ENCODE data around the gene HOXA3. TPM values are rescaled to one million over a fixed set of nuclear protein-coding genes. Genes with fewer than 3 reads are reported as not detected.

The HOXA3 gene
- polyA plus RNA-seq, 2 of the 4 experiments (the other 2 are of a cell fraction) = 3.3 to 8.7 TPM

GRCh38 chr7:27099453-27100370 is 52.7 kb downstream of the HOXA3 start:
- FAIRE-seq (no peak), ATAC-seq (no peak), DNase-seq (ENCODE audit: low read depth in 1 of 2, low spot score in 1 of 2) (no peak)
- WGBS (ENCODE audit: missing lambda C conversion rate) = 85% methylated on average over 8 of the region's 8 CpGs
- Histone ChIP-seq H3K4me3 (no peak overlapping the region), H3K27ac (no peak overlapping the region), H3K9me3 (no peaks in the 10 kb centered on the region), H3K4me2 (no peak overlapping the region), H3K4me1 (peaks cover 18% of the 10 kb centered on the region)
- CTCF ChIA-PET = interaction anchor here (0.8 to 3.8 kb wide), 5 partner anchors 9 to 239 kb away, joined by 3 to 17 read pairs (median 4); no protein-coding TSS in a partner anchor
- TF ChIP-seq KDM1A (IDR thresholded peaks at IDR 0.05; ENCODE audit: low read depth) (no peak), REST (IDR thresholded peaks at IDR 0.05) (0 out of 2 replicates have a peak, but pooled peaks have one; percentile 14), CHD4 (IDR thresholded peaks at IDR 0.05; ENCODE audit: borderline replicate concordance) (no peak)
- POLR2A ChIA-PET = interaction anchor here (1.2 kb wide), 1 partner anchor 36 kb away, joined by 5 read pairs; no protein-coding TSS in a partner anchor

- DNase-seq (ENCODE audit: low read depth in 1 of 2, low spot score in 1 of 2) (no peak), ATAC-seq (no peak), FAIRE-seq (no peak)
- ChIA-PET POLR2A (interaction anchor here (0.5 to 3.4 kb wide), 4 partner anchors 10 to 235 kb away, joined by 3 to 20 read pairs (median 4); no protein-coding TSS in a partner anchor), CTCF (interaction anchor here (0.9 to 3.8 kb wide), 9 partner anchors 7 to 245 kb away, joined by 3 to 20 read pairs (median 4); no protein-coding TSS in a partner anchor)
- 93% methylated on average over 38 of the region's 38 CpGs for WGBS (ENCODE audit: missing lambda C conversion rate)
- Histone ChIP-seq H3K9me3 (no peaks in the 10 kb centered on the region), H3K4me3 (no peak overlapping the region), H3K4me1 (peaks cover 18% of the 10 kb centered on the region), H3K27ac (no peak overlapping the region), H3K4me2 (no peak overlapping the region)
- TF ChIP-seq USF2 (IDR thresholded peaks at IDR 0.05) = no peak
- TF ChIP-seq RFX5 (IDR thresholded peaks at IDR 0.05) = no peak
- no peak for TF ChIP-seq HOXA7 (CRISPR knock-in tag; IDR thresholded peaks at IDR 0.05)
- TF ChIP-seq TP53 (CRISPR knock-in tag; IDR thresholded peaks at IDR 0.05) = no peak
- TF ChIP-seq BCL3 (IDR thresholded peaks at IDR 0.05) = no peak
- TF ChIP-seq HOXB5 (CRISPR knock-in tag; IDR thresholded peaks at IDR 0.05) = no peak
- no peak for TF ChIP-seq KDM5A (IDR thresholded peaks at IDR 0.05)
- TF ChIP-seq MAZ (IDR thresholded peaks at IDR 0.05; ENCODE audit: borderline replicate concordance, low read depth, low read length) = no peak
- TF ChIP-seq KDM1A (IDR thresholded peaks at IDR 0.05; ENCODE audit: low read depth) = no peak
- TF ChIP-seq JUN (IDR thresholded peaks at IDR 0.05) = no peak
- no peak for TF ChIP-seq PHF8 (IDR thresholded peaks at IDR 0.05; ENCODE audit: borderline replicate concordance, low read depth)
- no peak for TF ChIP-seq ATOH8 (CRISPR knock-in tag; IDR thresholded peaks at IDR 0.05; ENCODE audit: low read depth)
- TF ChIP-seq BHLHE40 (IDR thresholded peaks at IDR 0.05; ENCODE audit: low read depth, low read length) = no peak
- TF ChIP-seq NPAS2 (CRISPR knock-in tag; IDR thresholded peaks at IDR 0.05; ENCODE audit: borderline replicate concordance) = no peak
- no peak for TF ChIP-seq GATA3 (IDR thresholded peaks at IDR 0.05; ENCODE audit: borderline replicate concordance)
- no peak for TF ChIP-seq PBX3 (IDR thresholded peaks at IDR 0.05)
Measured at GRCh38 chr7:27098578-27099451, 53.6 kb downstream of the HOXA3 start.
